H1 (cell line): ENCODE measurements around the gene TKTL2. TPM values are rescaled to one million over a fixed set of nuclear protein-coding genes. Genes with fewer than 3 reads are reported as not detected.
A peak's percentile ranks its signal among the peaks of the same experiment; 100 is the strongest.

Experiments
- CTCF ChIA-PET: fragments of 300-600 bp; sonication (Branson Sonifier 250); formaldehyde crosslinking; loops from one replicate; lab custom pipeline; 2021; ENCODE audit not compliant: partially characterized antibody; lab: Charles Lee
- POLR2A ChIA-PET: fragments of 300-600 bp; sonication (Branson Sonifier 250); formaldehyde crosslinking; loops from one replicate; lab custom pipeline; 2021; ENCODE audit warnings: inconsistent platforms; ENCODE audit not compliant: partially characterized antibody; lab: Charles Lee
- DNase-seq, 2 experiments: peaks; one replicate each; pipeline versions ENCODE4 v3.0.0 to v3.0.0-alpha.2; 2010 to 2022; ENCODE audit warnings: low spot score in 2 of 2, low read depth in 1 of 2, mixed read lengths in 1 of 2
- FAIRE-seq: peaks from 2 replicates; lab custom pipeline; 2011; peaks lifted over from hg19 to GRCh38; lab: Jason Lieb, UNC
- H2AFZ ChIP-seq: 2 replicates; pipeline ENCODE4 v1.8.1; 2012; ENCODE audit warnings: low read length, inconsistent platforms
- H2AK5ac ChIP-seq: 2 replicates; pipeline ENCODE4 v1.6.1; 2013; ENCODE audit warnings: low read depth, low read length
- H2BK120ac ChIP-seq: replicated peaks from 2 replicates; pipeline ENCODE3; 2013; ENCODE audit warnings: low read depth, low read length, inconsistent platforms
- H2BK12ac ChIP-seq: 2 replicates; pipeline ENCODE4 v1.6.1; 2013; ENCODE audit warnings: low read depth, low read length
- H2BK15ac ChIP-seq: 2 replicates; pipeline ENCODE4 v1.6.1; 2013; ENCODE audit warnings: low read length
- H2BK20ac ChIP-seq: 2 replicates; pipeline ENCODE4 v1.6.1; 2013; ENCODE audit warnings: low read length
- H2BK5ac ChIP-seq: 2 replicates; pipeline ENCODE4 v1.6.1; 2013; ENCODE audit warnings: low read depth, low read length
- H3K14ac ChIP-seq: 2 replicates; pipeline ENCODE4 v1.6.1; 2013; ENCODE audit warnings: inconsistent platforms; ENCODE audit not compliant: insufficient read length
- H3K18ac ChIP-seq: 2 replicates; pipeline ENCODE4 v1.6.1; 2013; ENCODE audit warnings: low read length; ENCODE audit errors: extremely low read depth
- H3K23ac ChIP-seq: 2 replicates; pipeline ENCODE4 v1.6.1; 2013; ENCODE audit warnings: inconsistent platforms; ENCODE audit not compliant: insufficient read length
- H3K23me2 ChIP-seq: 2 replicates; pipeline ENCODE4 v1.6.1; 2013; ENCODE audit warnings: low read depth, low read length
- H3K27ac ChIP-seq: 2 replicates; pipeline ENCODE4 v1.6.1; 2011; ENCODE audit warnings: low read depth, low read length, inconsistent platforms
- H3K27me3 ChIP-seq, 4 experiments: replicated peaks in 1 of 4; 1 replicate in 1 of 4; 2 replicates in 3 of 4; pipeline versions ENCODE4 v1.6.1 to v1.8.1; 2011 to 2013; ENCODE audit warnings: low read length in 3 of 4, mild to moderate bottlenecking in 3 of 4, inconsistent platforms in 2 of 4, mixed read lengths in 2 of 4, moderate library complexity in 1 of 4; ENCODE audit not compliant: control insufficient read depth in 3 of 4, insufficient read depth in 3 of 4; ENCODE audit errors: extremely low read depth in 1 of 4
- H3K36me3 ChIP-seq, 4 experiments: 2 replicates each; pipeline versions ENCODE4 v1.6.1 to v1.8.1; 2011 to 2013; ENCODE audit warnings: mild to moderate bottlenecking in 4 of 4, low read length in 3 of 4, moderate library complexity in 2 of 4, control low read depth in 1 of 4, inconsistent platforms in 1 of 4; ENCODE audit not compliant: insufficient read depth in 4 of 4, control insufficient read depth in 2 of 4
- H3K4ac ChIP-seq: replicated peaks from 2 replicates; pipeline ENCODE3; 2013; ENCODE audit warnings: low read length, low read depth, mixed read lengths, inconsistent platforms; ENCODE audit not compliant: insufficient read length
- H3K4me1 ChIP-seq, 4 experiments: replicated peaks in 1 of 4; 1 replicate in 1 of 4; 2 replicates in 3 of 4; pipeline versions ENCODE4 v1.6.1 to v1.8.1; 2011 to 2013; ENCODE audit warnings: low read length in 3 of 4, inconsistent platforms in 2 of 4, mixed read lengths in 1 of 4; ENCODE audit not compliant: insufficient read depth in 4 of 4, control insufficient read depth in 3 of 4
- H3K4me2 ChIP-seq, 2 experiments: 2 replicates each; pipeline versions ENCODE4 v1.6.1 to v1.8.1; 2011 to 2013; ENCODE audit warnings: low read depth in 2 of 2, low read length in 2 of 2, control low read depth in 1 of 2, inconsistent platforms in 1 of 2, mild to moderate bottlenecking in 1 of 2; ENCODE audit not compliant: insufficient read depth in 1 of 2
- H3K4me3 ChIP-seq, 4 experiments: fragments of 200-600, 300-600 bp in 1 of 4; sonication (generic), shearing (Covaris generic), sonication (Bioruptor Twin) in 1 of 4; 2 replicates each; pipeline versions ENCODE4 v1.5.1 to v1.8.1; 2011 to 2016; ENCODE audit warnings: low read length in 4 of 4, low read depth in 3 of 4, control low read depth in 2 of 4, inconsistent platforms in 2 of 4, mild to moderate bottlenecking in 2 of 4, mixed read lengths in 1 of 4, moderate library complexity in 1 of 4; ENCODE audit not compliant: insufficient read depth in 2 of 4; ENCODE audit errors: extremely low read depth in 1 of 4
- H3K56ac ChIP-seq: replicated peaks from 2 replicates; pipeline ENCODE3; 2013; ENCODE audit warnings: low read depth, mild to moderate bottlenecking, mixed read lengths, low read length, inconsistent platforms; ENCODE audit not compliant: insufficient read length
- H3K79me1 ChIP-seq: 2 replicates; pipeline ENCODE4 v1.6.1; 2013; ENCODE audit warnings: low read depth, low read length, control low read depth
- H3K79me2 ChIP-seq, 2 experiments: 2 replicates each; pipeline versions ENCODE4 v1.6.1 to v1.8.1; 2012 to 2013; ENCODE audit warnings: low read length in 2 of 2, mild to moderate bottlenecking in 2 of 2, inconsistent platforms in 1 of 2; ENCODE audit not compliant: insufficient read depth in 2 of 2, control insufficient read depth in 1 of 2
- H3K9ac ChIP-seq, 4 experiments: replicated peaks in 1 of 4; 1 replicate in 1 of 4; 2 replicates in 3 of 4; pipeline versions ENCODE4 v1.6.1 to v1.8.1; 2011 to 2013; ENCODE audit warnings: low read depth in 3 of 4, low read length in 3 of 4, control low read depth in 2 of 4, mild to moderate bottlenecking in 2 of 4, moderate library complexity in 2 of 4, inconsistent platforms in 1 of 4; ENCODE audit errors: extremely low read depth in 1 of 4
- H3K9me3 ChIP-seq, 2 experiments: 2 replicates each; pipeline versions ENCODE4 v1.6.1 to v1.8.1; 2012 to 2013; ENCODE audit warnings: mild to moderate bottlenecking in 2 of 2, moderate library complexity in 2 of 2, control low read depth in 1 of 2, inconsistent platforms in 1 of 2, low read depth in 1 of 2, low read length in 1 of 2, mixed read lengths in 1 of 2; ENCODE audit not compliant: insufficient read depth in 2 of 2
- H4K20me1 ChIP-seq, 2 experiments: replicated peaks in 1 of 2; 2 replicates each; pipeline versions ENCODE3 to v1.8.1; 2011 to 2013; ENCODE audit warnings: inconsistent platforms in 2 of 2, low read length in 2 of 2, mild to moderate bottlenecking in 1 of 2; ENCODE audit not compliant: insufficient read depth in 2 of 2, control insufficient read depth in 1 of 2
- H4K5ac ChIP-seq: 2 replicates; pipeline ENCODE4 v1.6.1; 2013; ENCODE audit warnings: low read length, low read depth, mixed read lengths, inconsistent platforms; ENCODE audit not compliant: insufficient read length
- H4K8ac ChIP-seq: 2 replicates; pipeline ENCODE4 v1.8.0; 2013; ENCODE audit warnings: mild to moderate bottlenecking, moderate library complexity, low read length, inconsistent platforms; ENCODE audit not compliant: insufficient read depth; ENCODE audit errors: extremely low read depth
- H4K91ac ChIP-seq: replicated peaks from 2 replicates; pipeline ENCODE3; 2013; ENCODE audit warnings: low read length, mixed read lengths, inconsistent platforms; ENCODE audit not compliant: insufficient read length
- CTCF ChIP-seq, 3 experiments: IDR thresholded peaks; 1 replicate in 2 of 3; 2 replicates in 1 of 3; pipeline versions ENCODE4 v1.5.1 to v1.6.1; 2011; ENCODE audit warnings: low read length in 3 of 3, mild to moderate bottlenecking in 3 of 3, inconsistent platforms in 2 of 3, low read depth in 1 of 3, moderate library complexity in 1 of 3; ENCODE audit not compliant: insufficient read depth in 1 of 3; ENCODE audit errors: control extremely low read depth in 1 of 3
- EP300 ChIP-seq, 2 experiments: IDR thresholded peaks; 1 replicate in 1 of 2; 2 replicates in 1 of 2; pipeline ENCODE4 v1.6.1; 2011 to 2012; ENCODE audit warnings: low read depth in 2 of 2, low read length in 2 of 2, mild to moderate bottlenecking in 2 of 2, borderline replicate concordance in 1 of 2, inconsistent platforms in 1 of 2, moderate library complexity in 1 of 2
- RAD21 ChIP-seq, 2 experiments: IDR thresholded peaks in 1 of 2; conservative IDR thresholded peaks in 1 of 2; 2 replicates each; pipeline ENCODE4 v1.6.1; 2011; ENCODE audit warnings: low read depth in 2 of 2, low read length in 2 of 2, improper control_type of control experiment in 1 of 2, inconsistent platforms in 1 of 2, mild to moderate bottlenecking in 1 of 2, moderate library complexity in 1 of 2
- WGBS, 2 experiments: shearing (Covaris generic) in 1 of 2; methylation state at CpG; one replicate each; pipeline versions ENCODE4 v1.1.6 to v1.1.7; 2013 to 2015; ENCODE audit warnings: low lambda C conversion rate in 2 of 2, mixed read lengths in 2 of 2, inconsistent platforms in 1 of 2, low coverage in 1 of 2, missing lambda C conversion rate in 1 of 2; ENCODE audit not compliant: insufficient replicate concordance in 2 of 2, insufficient coverage in 1 of 2, insufficient read length in 1 of 2; ENCODE audit errors: extremely low coverage in 1 of 2, missing lambda C conversion rate in 1 of 2; 5-methylcytosine and 5-hydroxymethylcytosine counted together
- polyA plus RNA-seq, 7 experiments: library from polyadenylated mRNA; depleted of rRNA in 3 of 7; stranded (reverse) in 5 of 7; unstranded in 2 of 7; fragments of >200 nt in 5 of 7; fragments of 200-250 nt in 2 of 7; gene quantifications; 1 replicate in 5 of 7; 2 replicates in 1 of 7; 4 replicates in 1 of 7; pipeline versions ENCODE4 v1.2.1 to v1.2.3, GENCODE V29; 2011 to 2013; ENCODE audit warnings: missing spikeins in 2 of 7, mixed read lengths in 2 of 7
- total RNA-seq: library from RNA; stranded (reverse); fragmentation: NEBNext Ultra II Directional; extraction: Animal tissue kit (Norgen Biotek cat#: 25700); gene quantifications from 2 replicates; pipeline ENCODE4 v1.2.1, GENCODE V29; 2021

Gene TKTL2
- total and polyA plus RNA-seq, 2 of the 8 experiments (the other 6 are each of a cell fraction or from before 2014, with no cell fraction given) = not detected

GRCh38 chr4:163484906-163485305, 11.4 kb upstream of the TKTL2 start:
- no peak overlapping the region for H4K91ac ChIP-seq
- ChIA-PET CTCF (interaction anchor here (0.8 to 3.8 kb wide), 15 partner anchors 9 to 65 kb away, joined by 3 to 26 read pairs (median 5); partner anchors contain the start of gene TMA16), POLR2A (interaction anchor here (1.0 to 2.6 kb wide), 3 partner anchors 9 to 62 kb away, joined by 3 to 25 read pairs (median 4); partner anchors contain the start of gene TMA16)
- H3K27me3 ChIP-seq = no peaks in the 10 kb centered on the region
- 35% methylated on average over 4 of the region's 4 CpGs; no CpG with 5 or more reads in 1 of the 2 experiments for WGBS, 2 experiments
- H2BK20ac ChIP-seq = no peak overlapping the region
- H2BK5ac ChIP-seq = no peak overlapping the region
- no peak overlapping the region for H2AFZ ChIP-seq
- no peak overlapping the region for H3K56ac ChIP-seq
- DNase-seq = peak; percentile 21 to 76
- H3K9me3 ChIP-seq = peaks cover 0 to 3% of the 10 kb centered on the region in 2 experiments; a peak in 1 of 4 replicates
- H3K4me3 ChIP-seq = no peak overlapping the region
- TF ChIP-seq RAD21 (IDR thresholded peaks at IDR 0.05 in 1 of 2, conservative IDR thresholded peaks at IDR 0.05 in 1 of 2; ENCODE audit: low read depth in 2 of 2, low read length in 2 of 2) (peak; percentile 77 to 80), CTCF (IDR thresholded peaks at IDR 0.05; ENCODE audit: control extremely low read depth in 1 of 3, insufficient read depth in 1 of 3, low read depth in 1 of 3, low read length in 3 of 3) (peak; percentile 31 to 55 (median 54); a peak in 3 of 4 replicates), EP300 (IDR thresholded peaks at IDR 0.05; ENCODE audit: borderline replicate concordance in 1 of 2, low read depth in 2 of 2, low read length in 2 of 2) (no peak)
- H4K20me1 ChIP-seq = no peaks in the 10 kb centered on the region
- peaks cover 0 to 4% (median 1%) of the 10 kb centered on the region in 4 experiments; a peak in 2 of 7 replicates for H3K4me1 ChIP-seq
- 0 out of 2 replicates have a peak, but pooled peaks cover 2% of the 10 kb centered on the region for H3K23me2 ChIP-seq
- no peaks in the 10 kb centered on the region for H3K36me3 ChIP-seq
- H3K4me2 ChIP-seq = no peak overlapping the region
- H2AK5ac ChIP-seq = no peak overlapping the region
- H3K79me2 ChIP-seq = no peaks in the 10 kb centered on the region
- H2BK12ac ChIP-seq = no peak overlapping the region
- no peak overlapping the region for H2BK120ac ChIP-seq
- no peak overlapping the region for H3K9ac ChIP-seq
- H3K79me1 ChIP-seq = no peaks in the 10 kb centered on the region
- H3K27ac ChIP-seq = no peak overlapping the region
- H2BK15ac ChIP-seq = no peak overlapping the region
- FAIRE-seq = no peak
- no peak overlapping the region for H3K4ac ChIP-seq
- no peak overlapping the region for H3K23ac ChIP-seq
- no peak overlapping the region for H3K14ac ChIP-seq
- H3K18ac ChIP-seq = no peak overlapping the region
- no peak overlapping the region for H4K5ac ChIP-seq
- no peak overlapping the region for H4K8ac ChIP-seq
